Measurements from ENCODE around the gene HDAC4. TPM values are rescaled to one million over a fixed set of nuclear protein-coding genes. Genes with fewer than 3 reads are reported as not detected.

Gene HDAC4
- total and polyA plus RNA-seq, 2 experiments from 2014 or later: 8.1 to 41.8 TPM

GRCh38 chr2:239293775-239294430 is 106.9 kb downstream of the HDAC4 start:
- Histone ChIP-seq H3F3A (replicated peaks; ENCODE audit: low read depth) (peaks cover 7% of the 10 kb centered on the region; the same call in 1 of the 2 replicates), H3K4me3 (no peak overlapping the region), H3K27ac (ENCODE audit: low read depth) (peak overlapping the region; percentile 39; the same call in 1 of the 2 replicates), H4K20me1 (replicated peaks; ENCODE audit: insufficient read depth) (no peaks in the 10 kb centered on the region; the same call in none of the 2 replicates), H3K36me3 (ENCODE audit: insufficient read depth) (no peaks in the 10 kb centered on the region), H3K4me2 (peak overlapping the region; percentile 73; the same call in 1 of the 2 replicates), H3K4me1 (ENCODE audit: insufficient read depth) (peaks cover 66% of the 10 kb centered on the region), H3K27me3 (ENCODE audit: insufficient read depth) (no peaks in the 10 kb centered on the region), H2AFZ (no peak overlapping the region), H3K79me2 (replicated peaks; ENCODE audit: insufficient read depth) (peaks cover 74% of the 10 kb centered on the region), H3K9me2 (ENCODE audit: insufficient read depth) (no peaks in the 10 kb centered on the region)
- Mint-ChIP-seq H3K4me3 (no peak overlapping the region), H3K36me3 (ENCODE audit: low read depth) (no peaks in the 10 kb centered on the region), H3K27me3 (ENCODE audit: insufficient read depth, low read depth, poor library complexity) (peaks cover 27% of the 10 kb centered on the region), H3K9me3 (no peaks in the 10 kb centered on the region; the same call in 2 of the 3 replicates), H3K27ac (peak overlapping the region; percentile 92), H3K4me1 (peaks cover 85% of the 10 kb centered on the region)
- ATAC-seq: no peak
- no peak for DNase-seq (ENCODE audit: low spot score)
- no peak for TF ChIP-seq EZH2phosphoT487 (IDR thresholded peaks at IDR 0.05; ENCODE audit: unreplicated experiment)
- TF ChIP-seq CTCF (conservative IDR thresholded peaks at IDR 0.05; ENCODE audit: low read depth in 2 of 2): no peak
- no peak for TF ChIP-seq JUNB (IDR thresholded peaks at IDR 0.05; ENCODE audit: unreplicated experiment)
- TF ChIP-seq ETS1 (IDR thresholded peaks at IDR 0.05): no peak
- no peak for TF ChIP-seq ZNF114 (CRISPR knock-in tag; IDR thresholded peaks at IDR 0.05)
- no peak for TF ChIP-seq ZNF331 (CRISPR knock-in tag; IDR thresholded peaks at IDR 0.05; ENCODE audit: low read depth)
- TF ChIP-seq NANOG (IDR thresholded peaks at IDR 0.05; ENCODE audit: borderline replicate concordance): no peak
- TF ChIP-seq STAT1 (IDR thresholded peaks at IDR 0.05; ENCODE audit: unreplicated experiment): no peak
- no peak for TF ChIP-seq EZH2 (IDR thresholded peaks at IDR 0.05; ENCODE audit: low read depth, unreplicated experiment)
- TF ChIP-seq CREB1 (CRISPR knock-in tag; IDR thresholded peaks at IDR 0.05; ENCODE audit: low read depth): no peak
- TF ChIP-seq POLR2AphosphoS5 (IDR thresholded peaks at IDR 0.05; ENCODE audit: low read depth): no peak

- DNase-seq (ENCODE audit: low spot score) (no peak), ATAC-seq (no peak)
- Mint-ChIP-seq H3K9me3 (no peaks in the 10 kb centered on the region), H3K27me3 (ENCODE audit: insufficient read depth, low read depth, poor library complexity) (peaks cover 29% of the 10 kb centered on the region), H3K4me3 (no peak overlapping the region; the same call in 2 of the 3 replicates), H3K27ac (no peak overlapping the region), H3K4me1 (peaks cover 87% of the 10 kb centered on the region), H3K36me3 (ENCODE audit: low read depth) (no peaks in the 10 kb centered on the region)
- H4K20me1 ChIP-seq (replicated peaks; ENCODE audit: insufficient read depth): no peaks in the 10 kb centered on the region; the same call in none of the 2 replicates
- H3K79me2 ChIP-seq (replicated peaks; ENCODE audit: insufficient read depth): peaks cover 74% of the 10 kb centered on the region
- H3K4me1 ChIP-seq (ENCODE audit: insufficient read depth): peaks cover 66% of the 10 kb centered on the region
- peak overlapping the region; percentile 78 for H3K27ac ChIP-seq (ENCODE audit: low read depth)
- H2AFZ ChIP-seq: no peak overlapping the region
- no peaks in the 10 kb centered on the region for H3K36me3 ChIP-seq (ENCODE audit: insufficient read depth)
- H3K27me3 ChIP-seq (ENCODE audit: insufficient read depth): no peaks in the 10 kb centered on the region
- peaks cover 7% of the 10 kb centered on the region; the same call in 1 of the 2 replicates for H3F3A ChIP-seq (replicated peaks; ENCODE audit: low read depth)
- H3K9me2 ChIP-seq (ENCODE audit: insufficient read depth): no peaks in the 10 kb centered on the region
- peak overlapping the region; percentile 73 for H3K4me2 ChIP-seq
- H3K4me3 ChIP-seq: no peak overlapping the region
- no peak for TF ChIP-seq NANOG (IDR thresholded peaks at IDR 0.05; ENCODE audit: borderline replicate concordance)
Observed at GRCh38 chr2:239292959-239293774, 107.7 kb downstream of the HDAC4 start.

Data from GM23338 (cell line).